Loucy (cell line): ENCODE measurements around the gene ILK.

Experiments
- H2AFZ ChIP-seq: fragments of 200-600 bp; sonication (generic); 2 replicates; pipeline ENCODE4 v1.6.0; 2016; ENCODE audit warnings: antibody characterized with exemption, mild to moderate bottlenecking, low read length, moderate library complexity
- H3F3A ChIP-seq: fragments of 200-600 bp; 2 replicates; pipeline ENCODE4 v1.6.0; 2016; ENCODE audit warnings: antibody characterized with exemption, low read depth, mild to moderate bottlenecking
- H3K27me3 ChIP-seq: fragments of 200-600 bp; sonication (generic); 2 replicates; pipeline ENCODE4 v1.6.1; 2014; ENCODE audit warnings: low read length, mild to moderate bottlenecking; ENCODE audit not compliant: insufficient read depth, poor library complexity, severe bottlenecking
- H3K36me3 ChIP-seq: fragments of 200-600 bp; sonication (generic); 2 replicates; pipeline ENCODE4 v1.6.1; 2016; ENCODE audit warnings: low read length; ENCODE audit not compliant: insufficient read depth
- H3K4me1 ChIP-seq: fragments of 200-600 bp; sonication (generic); 2 replicates; pipeline ENCODE4 v1.5.1; 2014; ENCODE audit warnings: low read length, mild to moderate bottlenecking; ENCODE audit not compliant: insufficient read depth, poor library complexity, severe bottlenecking
- H3K4me2 ChIP-seq: fragments of 200-600 bp; sonication (generic); 2 replicates; pipeline ENCODE4 v1.6.0; 2014; ENCODE audit warnings: antibody characterized with exemption, low read length, low read depth, mild to moderate bottlenecking; ENCODE audit not compliant: poor library complexity, severe bottlenecking
- H3K4me3 ChIP-seq: fragments of 200-600 bp; sonication (generic); 2 replicates; pipeline ENCODE4 v1.5.1; 2014; ENCODE audit warnings: low read length, mild to moderate bottlenecking, mixed read lengths; ENCODE audit not compliant: poor library complexity, severe bottlenecking
- H3K79me2 ChIP-seq: fragments of 200-600 bp; sonication (generic); 2 replicates; pipeline ENCODE4 v1.6.1; 2014; ENCODE audit warnings: low read length; ENCODE audit not compliant: insufficient read depth
- H3K9ac ChIP-seq: fragments of 200-600 bp; sonication (generic); 2 replicates; pipeline ENCODE4 v1.6.0; 2014; ENCODE audit warnings: mild to moderate bottlenecking, low read depth, low read length, moderate library complexity; ENCODE audit not compliant: poor library complexity, severe bottlenecking
- H3K9me2 ChIP-seq: fragments of 200-600 bp; sonication (generic); replicated peaks from 2 replicates; pipeline ENCODE4 v1.6.1; 2016; ENCODE audit warnings: low read depth, low read length, mixed read lengths
- H3K9me3 ChIP-seq: fragments of 200-600 bp; sonication (generic); 2 replicates; pipeline ENCODE4 v1.6.1; 2014; ENCODE audit warnings: mild to moderate bottlenecking, antibody characterized with exemption, low read length, low read depth; ENCODE audit not compliant: insufficient read depth
- H4K20me1 ChIP-seq: fragments of 200-600 bp; sonication (generic); 2 replicates; pipeline ENCODE4 v1.6.0; 2014; ENCODE audit warnings: antibody characterized with exemption, low read length, mild to moderate bottlenecking; ENCODE audit not compliant: insufficient read depth, poor library complexity, severe bottlenecking
- EZH2phosphoT487 ChIP-seq: fragments of 200-600 bp; IDR thresholded peaks from 2 replicates; pipeline ENCODE4 v1.6.1; 2018; ENCODE audit warnings: antibody characterized with exemption, mild to moderate bottlenecking, moderate library complexity, borderline replicate concordance
- TF ChIP-seq, protein P1 (sequence below): fragments of 200-600 bp; sonication (generic); conservative IDR thresholded peaks from 2 replicates; pipeline ENCODE4 v1.5.1; 2014; ENCODE audit warnings: mild to moderate bottlenecking, antibody characterized with exemption, low read length

The ILK gene

GRCh38 chr11:6606471-6607189 is 3.1 kb downstream of the ILK start:
- no peaks in the 10 kb centered on the region for H3K9me2 ChIP-seq
- no peaks in the 10 kb centered on the region for H3K27me3 ChIP-seq
- TF ChIP-seq, protein P1, sequence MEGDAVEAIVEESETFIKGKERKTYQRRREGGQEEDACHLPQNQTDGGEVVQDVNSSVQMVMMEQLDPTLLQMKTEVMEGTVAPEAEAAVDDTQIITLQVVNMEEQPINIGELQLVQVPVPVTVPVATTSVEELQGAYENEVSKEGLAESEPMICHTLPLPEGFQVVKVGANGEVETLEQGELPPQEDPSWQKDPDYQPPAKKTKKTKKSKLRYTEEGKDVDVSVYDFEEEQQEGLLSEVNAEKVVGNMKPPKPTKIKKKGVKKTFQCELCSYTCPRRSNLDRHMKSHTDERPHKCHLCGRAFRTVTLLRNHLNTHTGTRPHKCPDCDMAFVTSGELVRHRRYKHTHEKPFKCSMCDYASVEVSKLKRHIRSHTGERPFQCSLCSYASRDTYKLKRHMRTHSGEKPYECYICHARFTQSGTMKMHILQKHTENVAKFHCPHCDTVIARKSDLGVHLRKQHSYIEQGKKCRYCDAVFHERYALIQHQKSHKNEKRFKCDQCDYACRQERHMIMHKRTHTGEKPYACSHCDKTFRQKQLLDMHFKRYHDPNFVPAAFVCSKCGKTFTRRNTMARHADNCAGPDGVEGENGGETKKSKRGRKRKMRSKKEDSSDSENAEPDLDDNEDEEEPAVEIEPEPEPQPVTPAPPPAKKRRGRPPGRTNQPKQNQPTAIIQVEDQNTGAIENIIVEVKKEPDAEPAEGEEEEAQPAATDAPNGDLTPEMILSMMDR: no peak
- TF ChIP-seq EZH2phosphoT487: no peak
- H3F3A ChIP-seq: 0 out of 2 replicates have a peak, but pooled peaks cover 10% of the 10 kb centered on the region
- H3K4me3 ChIP-seq: peak overlapping the region; percentile 99
- H3K79me2 ChIP-seq: peaks cover 98% of the 10 kb centered on the region
- no peak overlapping the region for H2AFZ ChIP-seq
- H3K9ac ChIP-seq: peak overlapping the region; percentile 97
- peaks cover 56% of the 10 kb centered on the region for H3K4me1 ChIP-seq
- H4K20me1 ChIP-seq: peaks cover 44% of the 10 kb centered on the region
- no peaks in the 10 kb centered on the region for H3K9me3 ChIP-seq
- peak overlapping the region; percentile 85 for H3K4me2 ChIP-seq
- H3K36me3 ChIP-seq: peaks cover 34% of the 10 kb centered on the region; the same call in 1 of the 2 replicates

DNA sequence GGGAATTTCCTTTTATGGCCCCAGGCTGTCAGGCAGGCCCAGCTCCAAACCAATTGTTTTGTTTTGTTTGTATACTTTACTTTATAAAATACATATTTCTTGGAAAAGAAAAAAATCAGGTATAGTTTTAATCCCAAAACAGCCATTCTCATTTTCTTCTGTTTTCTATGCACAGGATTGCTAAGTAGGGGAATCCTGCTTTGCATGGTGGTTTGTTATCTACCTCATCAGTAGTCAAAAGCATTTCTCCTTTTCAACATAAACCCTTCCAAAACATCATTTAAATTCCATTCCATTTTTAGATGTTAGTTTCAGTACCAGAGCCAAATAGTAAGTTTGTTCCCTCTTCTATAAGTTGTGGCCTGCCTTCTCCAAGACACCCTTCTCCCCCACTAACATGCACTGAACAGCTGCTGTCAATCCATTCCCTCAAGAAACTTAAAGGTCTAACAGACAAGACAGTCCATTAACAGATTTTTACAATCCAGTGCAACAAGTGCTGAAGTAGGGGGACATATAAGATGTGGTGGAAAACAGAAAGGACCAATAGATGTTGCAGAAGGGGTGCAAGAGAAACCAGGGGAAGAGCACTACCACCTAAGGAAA is 3.7 kb downstream of the ILK start:
- no peak overlapping the region for H2AFZ ChIP-seq
- H3K9me3 ChIP-seq: no peaks in the 10 kb centered on the region
- H3K36me3 ChIP-seq: peaks cover 34% of the 10 kb centered on the region; the same call in 1 of the 2 replicates
- peaks cover 39% of the 10 kb centered on the region for H4K20me1 ChIP-seq
- H3K9me2 ChIP-seq: no peaks in the 10 kb centered on the region
- H3K79me2 ChIP-seq: peaks cover 94% of the 10 kb centered on the region
- H3K4me2 ChIP-seq: peak overlapping the region; percentile 85
- peak overlapping the region; percentile 99 for H3K4me3 ChIP-seq
- peaks cover 11% of the 10 kb centered on the region; the same call in 1 of the 2 replicates for H3F3A ChIP-seq
- peak overlapping the region; percentile 97 for H3K9ac ChIP-seq
- peaks cover 50% of the 10 kb centered on the region for H3K4me1 ChIP-seq
- no peaks in the 10 kb centered on the region for H3K27me3 ChIP-seq
- TF ChIP-seq EZH2phosphoT487: no peak
- TF ChIP-seq, protein P1: no peak

DNA sequence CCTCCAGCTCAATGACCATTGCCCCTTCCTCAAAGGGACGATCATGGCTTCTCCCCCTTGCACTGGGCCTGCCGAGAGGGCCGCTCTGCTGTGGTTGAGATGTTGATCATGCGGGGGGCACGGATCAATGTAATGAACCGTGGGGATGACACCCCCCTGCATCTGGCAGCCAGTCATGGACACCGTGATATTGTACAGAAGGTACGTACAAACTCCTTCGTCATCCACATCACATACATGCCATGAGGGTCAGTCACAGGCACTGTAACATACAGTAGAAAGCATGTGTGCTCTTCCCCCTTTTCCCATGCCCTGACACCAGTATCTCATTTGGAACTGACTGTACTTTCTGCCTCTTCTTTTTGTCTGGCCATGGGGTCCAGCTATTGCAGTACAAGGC is 4.4 kb downstream of the ILK start:
- Histone ChIP-seq H3K79me2 (peaks cover 86% of the 10 kb centered on the region), H3K9me2 (no peaks in the 10 kb centered on the region), H3K9ac (peak overlapping the region; percentile 97), H3K4me2 (peak overlapping the region; percentile 85), H4K20me1 (peaks cover 32% of the 10 kb centered on the region), H3K36me3 (peaks cover 34% of the 10 kb centered on the region; the same call in 1 of the 2 replicates), H3K4me1 (peaks cover 49% of the 10 kb centered on the region), H3K27me3 (no peaks in the 10 kb centered on the region), H3F3A (peaks cover 12% of the 10 kb centered on the region; the same call in 1 of the 2 replicates), H2AFZ (no peak overlapping the region), H3K9me3 (no peaks in the 10 kb centered on the region), H3K4me3 (peak overlapping the region; percentile 99)
- TF ChIP-seq, protein P1: no peak
- TF ChIP-seq EZH2phosphoT487: no peak
